ENCODE results near the gene ARID5A. TPM values are rescaled to one million over a fixed set of nuclear protein-coding genes. Genes with fewer than 3 reads are reported as not detected.
A peak's percentile ranks its signal among the peaks of the same experiment; 100 is the strongest.

The ARID5A gene
- polyA plus RNA-seq, 3 donors from 2014 or later, result 77.1 to 204 (median 82.7) TPM

DNA sequence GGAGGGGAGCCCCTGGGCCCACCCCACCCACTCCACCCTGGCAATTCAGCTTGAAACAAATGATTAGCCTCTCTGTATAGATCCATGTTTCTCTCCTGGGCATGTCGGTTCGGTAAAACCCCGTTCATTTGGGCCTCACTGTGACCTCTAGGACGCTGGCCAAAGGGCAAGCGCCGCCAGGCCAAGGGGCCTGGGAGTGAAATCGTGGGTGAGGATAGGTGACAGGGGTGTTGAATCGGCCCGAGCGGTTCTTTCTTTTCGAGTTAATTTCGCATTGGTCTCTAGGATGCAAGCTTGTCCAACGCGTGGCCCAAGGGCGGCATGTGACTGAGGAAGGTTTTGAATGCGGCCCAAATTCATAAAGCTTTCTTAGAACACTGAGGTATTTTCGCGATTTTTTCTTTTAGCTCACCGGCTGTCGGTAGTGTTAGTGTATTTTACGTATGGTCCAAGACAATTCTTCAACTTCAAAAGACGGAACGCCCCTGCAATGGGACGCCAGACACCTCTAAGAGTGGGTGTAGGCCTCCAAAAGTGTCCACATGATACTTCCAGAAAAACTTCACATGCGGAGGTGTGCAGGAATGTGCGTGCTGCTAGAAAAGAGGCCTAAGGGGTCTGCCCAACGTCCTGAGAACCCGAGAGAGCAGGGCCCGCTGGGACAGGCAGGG is 9.8 kb upstream of the ARID5A start:
- H3K9me3 Mint-ChIP-seq, result no peaks in the 10 kb centered on the region
- peaks cover 31 to 36% of the 10 kb centered on the region in 2 donors for H3K4me1 Mint-ChIP-seq
- peak overlapping the region; percentile 73 to 83 (median 80) for H3K4me3 Mint-ChIP-seq
- H3K36me3 Mint-ChIP-seq, result no peaks in the 10 kb centered on the region
- H3K27ac Mint-ChIP-seq, result peak overlapping the region in 4 of 6 donors; percentile 54 to 81 (median 55)
- H3K27me3 Mint-ChIP-seq (ENCODE audit: low read depth in 3 of 3), result peaks cover 2 to 15% (median 3%) of the 10 kb centered on the region in 3 donors
- DNase-seq, result no peak

DNA sequence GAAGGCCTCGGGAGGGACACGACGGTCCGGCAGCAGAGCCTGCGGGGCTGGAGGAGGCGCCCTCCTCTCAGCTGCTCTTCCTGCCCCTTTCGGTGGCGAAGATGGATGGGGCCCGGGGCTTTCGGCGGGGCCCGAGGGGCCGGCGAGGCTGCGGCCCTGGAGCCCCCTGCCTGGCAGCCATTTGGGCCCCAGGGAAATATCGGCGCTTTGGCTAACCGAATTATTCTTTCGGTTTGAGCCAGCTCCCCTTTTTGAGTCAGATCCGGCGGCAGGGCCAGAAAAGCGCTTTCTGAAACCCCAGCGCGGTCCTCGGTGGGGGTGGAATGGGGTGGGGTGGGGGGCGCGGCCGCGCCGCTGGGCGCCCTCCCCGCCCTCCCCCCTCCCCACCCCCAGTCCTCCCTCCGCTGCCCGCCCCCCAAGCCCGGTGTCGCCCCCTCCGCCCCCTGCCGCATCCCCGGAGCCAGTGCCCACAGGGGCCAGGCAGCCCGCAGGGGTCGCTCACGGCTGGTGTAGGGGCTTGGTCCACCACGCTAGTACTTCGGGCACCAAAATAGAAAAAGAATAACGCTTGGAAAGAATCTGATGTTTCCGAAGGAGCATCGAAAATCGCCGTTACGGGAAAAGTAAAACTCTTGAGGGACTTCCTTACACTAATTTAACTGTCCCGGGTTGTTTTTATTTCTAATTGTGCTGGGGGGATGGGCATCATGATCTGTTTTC is 9.1 kb upstream of the ARID5A start:
- Mint-ChIP-seq H3K4me1 (peaks cover 37 to 43% of the 10 kb centered on the region in 2 donors), H3K4me3 (peak overlapping the region; percentile 73 to 83 (median 80))

DNA sequence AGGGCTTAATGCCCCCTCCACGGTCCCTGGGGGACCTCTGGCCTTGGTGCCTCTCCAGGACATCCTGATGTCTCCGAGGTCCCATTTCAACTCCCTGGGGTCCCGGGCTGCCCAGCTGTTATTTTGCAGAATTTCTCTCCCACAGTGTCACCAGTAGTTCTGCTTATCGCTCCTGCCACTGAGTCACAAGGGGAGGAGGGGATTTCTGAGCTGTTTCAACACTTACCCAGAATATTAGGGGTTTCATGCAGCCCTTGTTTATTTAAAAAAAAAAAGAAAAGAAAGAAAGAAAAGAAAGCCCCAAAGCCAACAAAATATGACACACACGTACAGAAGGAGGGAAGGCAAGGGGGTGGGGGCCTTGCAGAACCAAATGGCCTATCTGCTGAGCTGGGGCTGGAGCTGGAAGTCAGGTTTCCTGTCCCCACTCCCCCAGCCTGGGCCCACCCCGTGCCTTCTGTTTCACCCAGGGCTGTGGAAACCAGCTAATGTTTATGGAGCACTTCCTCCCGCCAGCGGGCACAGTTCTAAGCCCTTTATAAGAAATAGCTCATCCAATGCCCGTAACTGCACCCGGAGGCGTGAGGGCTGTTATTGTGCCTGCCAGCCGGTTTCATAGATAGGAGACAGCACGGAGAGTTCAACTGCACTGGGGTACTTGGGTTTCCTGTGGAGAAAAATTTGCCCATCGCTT is 8.4 kb upstream of the ARID5A start:
- H3K27ac Mint-ChIP-seq, result peak overlapping the region in 3 of 6 donors; percentile 46 to 69 (median 66)
- peaks cover 40 to 44% of the 10 kb centered on the region in 2 donors for H3K4me1 Mint-ChIP-seq
- H3K36me3 Mint-ChIP-seq, result no peaks in the 10 kb centered on the region
- H3K27me3 Mint-ChIP-seq (ENCODE audit: low read depth in 3 of 3), result peaks cover 2 to 17% (median 3%) of the 10 kb centered on the region in 3 donors
- H3K9me3 Mint-ChIP-seq, result no peaks in the 10 kb centered on the region
- no peak for DNase-seq
- H3K4me3 Mint-ChIP-seq, result peak overlapping the region; percentile 71 to 80 (median 72)

More for the DNA sequence above, 9.1 kb upstream of the ARID5A start:
- H3K27ac Mint-ChIP-seq, result peak overlapping the region in 4 of 6 donors; percentile 55 to 84 (median 74)
- H3K9me3 Mint-ChIP-seq, result no peaks in the 10 kb centered on the region
- DNase-seq, result peak; percentile 61 to 69 (median 62)
- H3K36me3 Mint-ChIP-seq, result no peaks in the 10 kb centered on the region
- peaks cover 2 to 17% (median 3%) of the 10 kb centered on the region in 3 donors for H3K27me3 Mint-ChIP-seq (ENCODE audit: low read depth in 3 of 3)

DNA sequence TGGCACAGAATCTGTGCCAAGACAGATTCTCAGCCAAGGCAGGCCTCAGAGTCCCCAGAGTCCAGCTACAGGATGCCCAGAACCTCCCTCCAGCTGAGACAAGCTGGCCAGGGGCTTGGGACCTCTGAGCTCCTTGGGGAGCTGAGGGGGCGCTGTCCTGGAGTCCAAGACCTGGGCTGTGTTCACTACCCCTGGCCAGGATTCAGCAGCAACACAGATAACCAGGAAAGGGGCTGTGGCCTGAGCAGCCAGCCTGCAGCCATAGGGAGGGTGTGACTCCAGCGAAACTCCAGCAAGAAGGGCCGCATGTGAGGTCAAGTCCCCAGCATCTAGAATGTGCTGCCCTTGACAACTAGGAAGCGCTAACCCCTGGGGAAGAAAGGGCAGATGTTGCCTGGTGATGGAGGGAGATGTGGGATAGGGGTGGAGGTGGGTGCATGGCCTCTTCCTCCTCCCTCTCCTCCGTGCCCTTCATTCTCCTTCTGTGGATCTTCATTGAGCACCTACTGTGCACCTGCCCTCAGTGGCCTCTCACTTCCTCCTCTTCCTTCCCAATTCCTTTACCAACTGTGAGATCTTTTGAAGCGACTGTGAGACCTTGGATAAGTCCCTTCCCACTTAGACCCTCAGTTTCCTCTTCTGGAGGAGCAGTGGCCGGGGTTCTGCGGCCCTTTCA is 7.7 kb upstream of the ARID5A start:
- no peak for DNase-seq
- Mint-ChIP-seq H3K9me3 (no peaks in the 10 kb centered on the region), H3K36me3 (no peaks in the 10 kb centered on the region), H3K4me3 (peak overlapping the region in 2 of 5 donors; percentile 38 to 71), H3K27me3 (ENCODE audit: low read depth in 3 of 3) (peaks cover 2 to 17% (median 3%) of the 10 kb centered on the region in 3 donors), H3K4me1 (peaks cover 41 to 42% of the 10 kb centered on the region in 2 donors), H3K27ac (peak overlapping the region in 3 of 6 donors; percentile 46 to 65 (median 65))

DNA sequence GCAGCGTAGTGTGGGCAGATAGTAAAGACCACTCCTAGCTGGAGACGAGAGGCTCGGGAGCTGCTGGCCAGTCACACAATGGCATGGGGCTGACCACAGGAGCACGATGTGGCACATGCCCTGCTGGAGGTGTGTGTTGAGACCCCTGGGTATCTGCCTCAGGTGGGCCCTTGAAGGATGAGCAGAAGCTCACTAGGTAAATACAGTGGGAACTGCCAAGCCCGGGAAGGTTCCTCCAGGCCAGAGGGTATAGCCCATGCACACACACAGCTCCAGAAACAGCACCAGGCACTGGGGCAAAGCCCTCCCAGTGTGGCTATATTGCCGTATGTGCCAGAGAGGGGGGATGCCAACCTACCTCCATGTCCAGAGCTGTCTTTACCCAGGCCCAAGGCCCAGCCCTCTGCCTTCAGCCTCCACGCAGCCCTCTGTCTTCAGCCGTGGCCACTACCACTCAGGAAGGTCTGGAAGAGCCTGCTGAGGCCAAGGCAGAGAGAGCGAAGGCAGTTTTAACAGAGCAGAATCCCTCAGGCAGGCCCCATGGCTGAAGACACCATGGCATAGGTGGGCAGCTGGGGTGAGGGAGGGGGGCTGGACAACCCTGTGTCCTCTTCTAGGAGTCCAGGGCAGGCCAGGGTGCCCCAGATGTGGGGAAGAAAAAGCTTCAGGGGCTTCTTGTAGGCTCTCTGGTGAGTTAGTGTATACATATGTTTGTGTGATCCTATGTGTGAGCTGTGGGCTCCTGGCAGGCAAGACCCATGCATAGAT is 7.0 kb upstream of the ARID5A start:
- no peaks in the 10 kb centered on the region for H3K9me3 Mint-ChIP-seq
- DNase-seq, result no peak
- peaks cover 35 to 42% of the 10 kb centered on the region in 2 donors for H3K4me1 Mint-ChIP-seq
- peak overlapping the region in 2 of 6 donors; percentile 40 to 84 for H3K27ac Mint-ChIP-seq
- H3K36me3 Mint-ChIP-seq, result no peaks in the 10 kb centered on the region
- H3K4me3 Mint-ChIP-seq, result peak overlapping the region in 1 of 5 donors; percentile 28
- H3K27me3 Mint-ChIP-seq (ENCODE audit: low read depth in 3 of 3), result peaks cover 2 to 17% (median 3%) of the 10 kb centered on the region in 3 donors

DNA sequence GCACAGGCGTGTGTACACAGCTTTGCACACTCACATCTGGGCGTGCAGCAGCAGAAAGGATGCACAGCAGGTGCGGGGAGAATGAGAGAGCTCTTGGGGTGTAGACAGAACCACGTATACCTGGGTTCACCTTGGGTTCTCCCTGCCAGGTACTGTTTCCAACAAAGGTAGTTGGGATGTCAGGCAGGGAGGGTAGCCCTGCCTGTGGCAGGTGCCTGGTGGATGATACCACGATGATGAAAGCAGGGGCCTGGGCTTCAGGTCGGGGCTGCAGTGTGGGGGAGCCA is 6.5 kb upstream of the ARID5A start:
- H3K36me3 Mint-ChIP-seq, result no peaks in the 10 kb centered on the region
- peak overlapping the region in 2 of 6 donors; percentile 40 to 84 for H3K27ac Mint-ChIP-seq
- H3K9me3 Mint-ChIP-seq, result no peaks in the 10 kb centered on the region
- H3K4me3 Mint-ChIP-seq, result no peak overlapping the region
- peaks cover 3 to 13% (median 3%) of the 10 kb centered on the region in 3 donors for H3K27me3 Mint-ChIP-seq (ENCODE audit: low read depth in 3 of 3)
- peaks cover 35 to 41% of the 10 kb centered on the region in 2 donors for H3K4me1 Mint-ChIP-seq
- no peak for DNase-seq

DNA sequence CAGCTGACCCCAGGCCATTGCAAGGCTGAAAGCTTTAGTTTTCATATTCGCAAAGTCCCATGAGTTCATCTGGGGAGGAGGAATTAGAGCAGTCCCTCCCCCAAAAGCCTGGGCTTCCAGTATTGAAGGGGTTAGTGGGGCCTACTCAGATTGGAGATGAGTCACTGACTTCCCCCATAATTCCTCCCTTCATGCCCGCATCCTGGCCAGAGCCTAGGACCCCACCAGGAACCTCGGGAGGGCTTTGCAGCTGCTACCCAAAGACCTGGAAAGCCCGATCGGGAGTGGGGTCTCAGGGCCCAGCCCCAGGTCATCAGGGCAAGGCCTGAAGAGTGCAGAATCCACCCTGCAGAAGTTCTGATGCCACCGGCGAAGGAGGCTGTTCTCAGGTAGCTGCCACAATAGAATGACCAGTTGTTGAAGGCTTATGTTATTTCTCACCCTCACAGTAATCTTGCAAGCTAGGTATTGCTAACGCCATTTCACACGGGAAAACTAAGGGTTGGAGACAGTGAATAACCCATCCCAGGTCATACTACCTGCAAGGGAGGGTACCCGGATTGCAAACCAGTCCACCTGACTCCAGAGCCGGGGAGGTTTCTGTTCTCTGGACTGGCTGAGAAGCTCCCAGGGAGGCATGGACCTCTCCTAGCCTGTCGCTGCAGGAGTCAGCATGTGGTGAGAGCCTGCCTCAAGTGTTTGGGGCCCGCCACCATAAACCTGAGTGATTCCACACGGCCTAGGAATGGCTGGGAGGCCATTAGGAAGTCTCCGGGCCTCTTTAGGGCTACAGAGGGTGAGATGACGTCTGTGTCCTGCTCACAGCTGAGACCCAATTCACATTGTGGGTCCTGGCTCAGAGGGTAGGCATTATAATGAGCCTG is 5.8 kb upstream of the ARID5A start:
- H3K9me3 Mint-ChIP-seq, result no peaks in the 10 kb centered on the region
- no peaks in the 10 kb centered on the region for H3K36me3 Mint-ChIP-seq
- H3K4me3 Mint-ChIP-seq, result no peak overlapping the region
- peak overlapping the region in 2 of 6 donors; percentile 31 to 45 for H3K27ac Mint-ChIP-seq
- peaks cover 37 to 46% of the 10 kb centered on the region in 2 donors for H3K4me1 Mint-ChIP-seq
- peaks cover 2 to 12% (median 3%) of the 10 kb centered on the region in 3 donors for H3K27me3 Mint-ChIP-seq (ENCODE audit: low read depth in 3 of 3)
- DNase-seq, result no peak

DNA sequence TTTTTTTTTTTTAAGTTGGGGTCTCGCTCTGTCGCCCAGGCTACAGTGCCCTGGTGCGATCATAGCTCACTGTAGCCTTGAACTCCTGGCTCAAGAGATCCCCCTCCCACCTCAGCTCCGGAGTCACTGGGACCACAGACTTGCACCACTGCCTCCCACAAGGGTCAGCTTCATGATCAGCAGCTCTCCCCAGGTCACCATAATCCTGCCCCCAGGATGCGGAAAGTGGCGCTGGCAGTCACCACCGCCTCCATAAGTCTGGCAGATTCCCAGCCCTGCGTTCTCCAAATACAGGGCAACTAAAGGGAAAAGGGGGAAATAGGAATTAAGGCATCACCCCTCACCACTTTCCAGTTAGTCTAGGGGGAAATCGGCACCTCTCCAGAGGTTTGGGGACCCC is 5.2 kb upstream of the ARID5A start:
- H3K4me3 Mint-ChIP-seq, result peak overlapping the region in 1 of 5 donors; percentile 70
- no peaks in the 10 kb centered on the region for H3K36me3 Mint-ChIP-seq
- peaks cover 0 to 12% (median 3%) of the 10 kb centered on the region in 3 donors for H3K27me3 Mint-ChIP-seq (ENCODE audit: low read depth in 3 of 3)
- H3K9me3 Mint-ChIP-seq, result no peaks in the 10 kb centered on the region
- peaks cover 42 to 52% of the 10 kb centered on the region in 2 donors for H3K4me1 Mint-ChIP-seq
- peak overlapping the region in 2 of 6 donors; percentile 31 to 64 for H3K27ac Mint-ChIP-seq
- DNase-seq, result no peak

DNA sequence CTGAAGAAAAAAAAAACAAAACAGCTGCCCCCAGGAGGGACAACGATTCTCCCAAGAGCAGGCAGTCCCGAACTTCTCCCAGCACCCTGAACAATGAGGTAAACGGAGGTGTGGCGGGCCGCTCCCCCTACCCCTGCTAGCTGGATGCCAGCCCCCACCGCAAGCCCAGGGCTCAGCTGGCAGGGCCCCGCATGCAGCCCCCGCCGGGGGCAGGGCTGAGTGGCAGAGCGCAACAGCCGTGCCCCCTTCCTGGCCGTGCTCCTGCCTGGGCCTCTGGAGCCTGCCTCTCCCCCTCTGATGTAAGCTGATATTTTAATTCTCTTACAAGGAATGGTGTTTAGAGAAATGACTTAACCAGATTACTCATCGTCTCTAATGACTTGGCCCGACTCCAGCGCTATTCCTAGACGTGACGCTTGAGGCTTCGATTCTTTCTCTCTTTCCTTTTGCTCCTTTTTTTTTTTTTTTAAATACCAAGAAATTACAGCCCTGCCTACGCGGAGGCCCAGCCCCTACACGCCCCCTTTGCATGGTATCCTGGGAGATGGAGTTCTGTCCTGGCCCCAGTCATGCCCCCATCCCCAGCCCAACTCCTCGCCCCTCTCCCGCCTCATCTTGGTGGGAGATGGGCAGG is 4.6 kb upstream of the ARID5A start:
- Mint-ChIP-seq H3K36me3 (no peaks in the 10 kb centered on the region), H3K27me3 (ENCODE audit: low read depth in 3 of 3) (peaks cover 1 to 14% (median 3%) of the 10 kb centered on the region in 3 donors), H3K4me1 (peaks cover 38 to 48% of the 10 kb centered on the region in 2 donors), H3K9me3 (no peaks in the 10 kb centered on the region), H3K27ac (peak overlapping the region in 5 of 6 donors; percentile 64 to 84 (median 80)), H3K4me3 (peak overlapping the region; percentile 69 to 77 (median 71))
- DNase-seq, result peak; percentile 68 to 79 (median 74)

DNA sequence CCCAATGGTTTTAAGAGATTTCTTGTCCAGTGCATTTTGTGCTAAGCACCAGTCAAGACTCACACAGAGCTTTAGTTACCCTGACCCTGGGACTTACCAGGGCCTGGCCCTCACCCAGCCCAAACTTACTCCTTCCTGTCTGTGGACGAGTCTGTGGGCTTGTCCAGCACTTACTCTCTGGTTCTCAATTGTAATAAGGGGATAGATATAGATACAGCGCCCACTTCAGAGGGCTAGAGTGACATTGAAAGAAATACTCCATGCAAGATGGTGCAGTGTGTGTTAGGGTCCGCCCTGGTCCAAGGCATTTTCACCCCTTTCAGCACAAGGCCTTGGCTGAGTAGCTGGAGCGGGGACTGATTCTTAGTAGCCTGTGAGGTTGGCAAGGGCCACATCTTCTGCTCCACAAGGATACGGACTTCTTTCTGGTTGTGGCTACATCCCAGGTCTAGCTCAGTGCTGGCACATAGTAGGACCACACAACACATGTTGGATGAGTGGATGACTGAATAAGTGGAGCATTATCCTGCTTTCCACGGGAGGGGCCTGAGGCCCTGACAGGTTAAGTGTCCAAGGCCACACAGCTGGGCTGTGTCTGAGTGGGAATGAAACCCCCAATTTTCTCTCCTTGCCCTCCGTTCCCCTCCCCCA is 3.8 kb upstream of the ARID5A start:
- H3K36me3 Mint-ChIP-seq, result no peaks in the 10 kb centered on the region
- H3K4me1 Mint-ChIP-seq, result peaks cover 34 to 44% of the 10 kb centered on the region in 2 donors
- no peaks in the 10 kb centered on the region for H3K9me3 Mint-ChIP-seq
- peaks cover 8 to 21% (median 11%) of the 10 kb centered on the region in 3 donors for H3K27me3 Mint-ChIP-seq (ENCODE audit: low read depth in 3 of 3)
- H3K4me3 Mint-ChIP-seq, result peak overlapping the region in 1 of 5 donors; percentile 74
- DNase-seq, result no peak
- peak overlapping the region in 5 of 6 donors; percentile 64 to 84 (median 80) for H3K27ac Mint-ChIP-seq

DNA sequence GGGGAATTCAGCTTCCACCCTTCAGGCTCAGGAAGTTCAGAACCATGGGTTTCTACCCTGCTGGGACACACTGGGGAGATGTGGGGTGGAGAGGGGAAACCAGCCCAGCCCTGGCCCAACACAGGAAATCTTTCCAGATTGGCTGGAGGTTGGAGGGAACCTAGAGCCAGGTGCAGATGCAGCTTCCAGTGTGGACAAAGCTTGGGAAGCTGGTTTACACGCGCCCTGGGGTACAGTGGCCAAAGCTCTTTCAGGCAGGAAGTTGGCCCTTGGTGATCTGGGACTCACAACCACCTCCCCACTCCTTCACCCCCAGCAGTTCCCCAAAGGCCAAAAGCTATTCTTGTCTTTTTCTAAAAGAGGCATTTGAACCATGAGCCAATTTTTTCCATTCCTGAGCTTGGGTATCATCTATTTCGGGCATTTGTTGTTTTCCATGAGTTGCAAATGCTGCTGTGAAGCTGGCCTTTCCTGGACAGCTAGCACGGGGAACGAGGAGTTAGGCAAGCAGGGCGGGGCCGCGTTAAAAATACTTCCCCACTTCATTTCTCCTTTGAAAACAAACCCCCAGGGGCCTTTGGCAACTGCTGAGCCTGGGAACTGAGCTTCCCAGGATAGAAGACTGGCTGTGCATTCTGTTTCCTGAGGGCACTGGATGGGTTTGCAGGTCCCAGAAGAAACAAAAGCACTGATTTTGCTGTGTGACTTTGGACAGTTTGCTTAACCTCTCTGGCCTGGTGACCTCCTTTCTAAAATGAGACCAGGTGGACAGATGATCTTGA is 3.1 kb upstream of the ARID5A start:
- Mint-ChIP-seq H3K27me3 (ENCODE audit: low read depth in 3 of 3) (peaks cover 15 to 26% (median 18%) of the 10 kb centered on the region in 3 donors), H3K4me1 (peaks cover 30 to 36% of the 10 kb centered on the region in 2 donors), H3K4me3 (no peak overlapping the region), H3K27ac (no peak overlapping the region), H3K36me3 (no peaks in the 10 kb centered on the region), H3K9me3 (no peaks in the 10 kb centered on the region)
- no peak for DNase-seq

Data from immature natural killer cell (primary cell).